ENCODE data around the gene SPINK7. TPM values are rescaled to one million over a fixed set of nuclear protein-coding genes. Genes with fewer than 3 reads are reported as not detected.
"Not testable (repeated sequence)": the region's sequence is repeated elsewhere in the genome, so short reads cannot be mapped to it uniquely, and the experiment has no call there.

SPINK7 gene
- polyA plus RNA-seq (ENCODE audit: insufficient read length): 0.23 TPM

- DNase-seq (ENCODE audit: low read depth): no peak
Measured at GRCh38 chr5:148312153-148312552, at the start of gene SPINK7. Gene SPINK7, plus strand, starts transcription at chr5:148312423. Its CDS starts 61 bp downstream, at chr5:148312484.

- DNase-seq (ENCODE audit: low read depth): no peak
Measured at GRCh38 chr5:148267962-148268361, 44.3 kb upstream of the SPINK7 start.

GRCh38 chr5:148268566-148268965 is 43.7 kb upstream of the SPINK7 start, which contains the start of gene SPINK13:
Gene SPINK13, plus strand, starts transcription at chr5:148268794. Its CDS starts 1,279 bp downstream, at chr5:148270073.
- no peak for DNase-seq (ENCODE audit: low read depth)

- not testable (repeated sequence) for DNase-seq (ENCODE audit: low read depth)
Measured at GRCh38 chr5:148275129-148275528, 37.1 kb upstream of the SPINK7 start.

- not testable (repeated sequence) for DNase-seq (ENCODE audit: low read depth)
Measured at GRCh38 chr5:148280893-148281292, 31.3 kb upstream of the SPINK7 start.

GRCh38 chr5:148281336-148281735 is 30.9 kb upstream of the SPINK7 start:
- DNase-seq (ENCODE audit: low read depth): not testable (repeated sequence)

- DNase-seq (ENCODE audit: low read depth): no peak
Measured at GRCh38 chr5:148290271-148291195, 21.7 kb upstream of the SPINK7 start.

GRCh38 chr5:148297731-148298130 is 14.5 kb upstream of the SPINK7 start:
- DNase-seq (ENCODE audit: low read depth): no peak

GRCh38 chr5:148306446-148306845 is 5.8 kb upstream of the SPINK7 start:
- DNase-seq (ENCODE audit: low read depth): no peak

GRCh38 chr5:148309019-148309418 is 3.2 kb upstream of the SPINK7 start:
- no peak for DNase-seq (ENCODE audit: low read depth)

GRCh38 chr5:148309746-148310145 is 2.5 kb upstream of the SPINK7 start:
- no peak for DNase-seq (ENCODE audit: low read depth)

GRCh38 chr5:148311484-148311883 is 739 bp upstream of the SPINK7 start:
- DNase-seq (ENCODE audit: low read depth): no peak

GRCh38 chr5:148314187-148314586 is 2.0 kb downstream of the SPINK7 start:
- DNase-seq (ENCODE audit: low read depth): no peak

- DNase-seq (ENCODE audit: low read depth): no peak
Measured at GRCh38 chr5:148314731-148315130, 2.5 kb downstream of the SPINK7 start.

- DNase-seq (ENCODE audit: low read depth): not testable (repeated sequence)
Measured at GRCh38 chr5:148320011-148320963, 8.1 kb downstream of the SPINK7 start.

GRCh38 chr5:148333262-148333849 is 21.1 kb downstream of the SPINK7 start:
- no peak for DNase-seq (ENCODE audit: low read depth)

GRCh38 chr5:148335259-148335658 is 23.0 kb downstream of the SPINK7 start, which contains the start of gene SPINK9:
Gene SPINK9, plus strand, starts transcription at chr5:148335559. Its CDS starts 55 bp downstream, at chr5:148335614.
- no peak for DNase-seq (ENCODE audit: low read depth)

- DNase-seq (ENCODE audit: low read depth): no peak
Measured at GRCh38 chr5:148336704-148337435, 24.6 kb downstream of the SPINK7 start.

- DNase-seq (ENCODE audit: low read depth): no peak
Measured at GRCh38 chr5:148342371-148343045, 30.3 kb downstream of the SPINK7 start.

- no peak for DNase-seq (ENCODE audit: low read depth)
Measured at GRCh38 chr5:148343046-148343407, 30.8 kb downstream of the SPINK7 start.

Data from forelimb muscle (tissue), 1 donor.